Endothelial cell (in vitro differentiated cells): Measurements from ENCODE around the gene TP53I13. TPM values are rescaled to one million over a fixed set of nuclear protein-coding genes. Genes with fewer than 3 reads are reported as not detected.

Experiments used
- DNase-seq: peaks from one replicate; pipeline ENCODE4 v3.0.0; 2021; ENCODE audit warnings: low spot score
- H3K27ac Mint-ChIP-seq: one replicate; pipeline ENCODE4 v1.8.0; 2021; ENCODE audit warnings: mixed read lengths, inconsistent platforms; ENCODE audit not compliant: unreplicated experiment
- H3K27me3 Mint-ChIP-seq: one replicate; pipeline ENCODE4 v1.8.0; 2021; ENCODE audit warnings: mild to moderate bottlenecking, moderate library complexity, mixed read lengths, inconsistent platforms; ENCODE audit not compliant: unreplicated experiment
- H3K36me3 Mint-ChIP-seq: one replicate; pipeline ENCODE4 v1.8.0; 2021; ENCODE audit warnings: mild to moderate bottlenecking, low read depth, mixed read lengths, inconsistent platforms; ENCODE audit not compliant: unreplicated experiment
- H3K4me1 Mint-ChIP-seq: one replicate; pipeline ENCODE4 v1.8.0; 2021; ENCODE audit warnings: mild to moderate bottlenecking, mixed read lengths, inconsistent platforms; ENCODE audit not compliant: unreplicated experiment
- H3K4me3 Mint-ChIP-seq: one replicate; pipeline ENCODE4 v1.8.0; 2021; ENCODE audit warnings: mild to moderate bottlenecking, mixed read lengths, inconsistent platforms; ENCODE audit not compliant: unreplicated experiment
- H3K9me3 Mint-ChIP-seq: one replicate; pipeline ENCODE4 v1.8.0; 2021; ENCODE audit warnings: mixed read lengths, inconsistent platforms; ENCODE audit not compliant: unreplicated experiment
- total RNA-seq: library from RNA; stranded (reverse); fragmentation: NEBNext Ultra II Directional; extraction: Animal tissue kit (Norgen Biotek cat#: 25700); gene quantifications from one replicate; pipeline ENCODE4 v1.2.1, GENCODE V29; 2021; ENCODE audit not compliant: unreplicated experiment
- TF ChIP-seq, protein P1 (sequence below): fragments of 200-600 bp; sonication (generic); IDR thresholded peaks from one replicate; pipeline ENCODE4 v1.5.0; 2021; ENCODE audit warnings: antibody characterized with exemption; ENCODE audit not compliant: unreplicated experiment

TP53I13 gene
- total RNA-seq, 1 donor from 2014 or later, result 15.7 TPM

DNA sequence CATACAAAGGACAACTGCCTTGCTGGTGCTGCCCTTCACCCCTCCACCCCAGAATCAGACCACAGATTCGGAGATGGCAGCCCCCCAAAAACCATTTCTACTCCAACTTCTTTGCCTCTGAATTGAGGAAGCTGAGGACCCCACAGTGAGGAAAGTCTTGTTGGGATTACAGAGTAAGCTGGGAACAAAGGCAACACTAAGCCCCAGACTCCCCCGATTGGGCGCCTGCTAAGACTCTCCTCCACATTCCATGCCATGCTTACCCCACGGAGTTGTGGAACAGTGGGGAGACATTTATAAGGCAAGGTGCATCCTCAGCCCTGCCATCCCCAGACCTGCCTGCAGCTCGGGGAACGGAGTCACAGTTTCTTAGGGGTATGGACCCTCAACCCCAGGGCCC lies 19.1 kb downstream of the TP53I13 start:
- peaks cover 9% of the 10 kb centered on the region for H3K36me3 Mint-ChIP-seq
- peaks cover 54% of the 10 kb centered on the region for H3K4me1 Mint-ChIP-seq
- peak overlapping the region; percentile 94 for H3K4me3 Mint-ChIP-seq
- H3K27ac Mint-ChIP-seq, result peak overlapping the region; percentile 42
- H3K27me3 Mint-ChIP-seq, result peaks cover 22% of the 10 kb centered on the region
- H3K9me3 Mint-ChIP-seq, result no peaks in the 10 kb centered on the region
- TF ChIP-seq, protein P1, sequence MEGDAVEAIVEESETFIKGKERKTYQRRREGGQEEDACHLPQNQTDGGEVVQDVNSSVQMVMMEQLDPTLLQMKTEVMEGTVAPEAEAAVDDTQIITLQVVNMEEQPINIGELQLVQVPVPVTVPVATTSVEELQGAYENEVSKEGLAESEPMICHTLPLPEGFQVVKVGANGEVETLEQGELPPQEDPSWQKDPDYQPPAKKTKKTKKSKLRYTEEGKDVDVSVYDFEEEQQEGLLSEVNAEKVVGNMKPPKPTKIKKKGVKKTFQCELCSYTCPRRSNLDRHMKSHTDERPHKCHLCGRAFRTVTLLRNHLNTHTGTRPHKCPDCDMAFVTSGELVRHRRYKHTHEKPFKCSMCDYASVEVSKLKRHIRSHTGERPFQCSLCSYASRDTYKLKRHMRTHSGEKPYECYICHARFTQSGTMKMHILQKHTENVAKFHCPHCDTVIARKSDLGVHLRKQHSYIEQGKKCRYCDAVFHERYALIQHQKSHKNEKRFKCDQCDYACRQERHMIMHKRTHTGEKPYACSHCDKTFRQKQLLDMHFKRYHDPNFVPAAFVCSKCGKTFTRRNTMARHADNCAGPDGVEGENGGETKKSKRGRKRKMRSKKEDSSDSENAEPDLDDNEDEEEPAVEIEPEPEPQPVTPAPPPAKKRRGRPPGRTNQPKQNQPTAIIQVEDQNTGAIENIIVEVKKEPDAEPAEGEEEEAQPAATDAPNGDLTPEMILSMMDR, result no peak
- DNase-seq, result no peak

DNA sequence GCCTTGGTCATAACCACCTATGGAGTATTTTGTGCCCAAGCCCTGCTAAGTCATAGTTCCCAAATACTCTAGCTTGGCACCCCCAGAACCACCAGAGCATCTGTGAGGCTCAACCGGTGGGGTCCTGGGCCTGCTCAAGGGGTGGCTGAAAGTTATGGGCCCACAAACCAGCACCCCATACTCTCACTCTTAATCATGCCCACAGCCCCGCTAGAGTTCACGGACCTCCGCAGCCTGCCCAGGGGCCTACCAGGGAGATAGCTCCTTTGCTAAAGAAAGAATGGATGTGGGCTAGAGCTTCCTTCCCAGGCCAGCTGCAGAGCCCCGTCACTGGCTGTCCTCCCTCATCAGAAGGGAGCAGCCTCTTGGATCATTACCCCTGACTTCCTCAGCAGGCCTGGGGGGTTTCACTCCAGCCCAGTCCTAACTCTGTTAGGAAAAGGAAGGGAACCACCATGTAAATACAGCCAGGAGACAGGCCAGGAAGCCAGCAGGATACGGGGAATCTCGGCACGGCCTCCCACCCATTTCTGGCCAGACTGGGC lies 19.6 kb downstream of the TP53I13 start:
- Mint-ChIP-seq H3K4me1 (peaks cover 54% of the 10 kb centered on the region), H3K27ac (peak overlapping the region; percentile 85), H3K9me3 (no peaks in the 10 kb centered on the region)

DNA sequence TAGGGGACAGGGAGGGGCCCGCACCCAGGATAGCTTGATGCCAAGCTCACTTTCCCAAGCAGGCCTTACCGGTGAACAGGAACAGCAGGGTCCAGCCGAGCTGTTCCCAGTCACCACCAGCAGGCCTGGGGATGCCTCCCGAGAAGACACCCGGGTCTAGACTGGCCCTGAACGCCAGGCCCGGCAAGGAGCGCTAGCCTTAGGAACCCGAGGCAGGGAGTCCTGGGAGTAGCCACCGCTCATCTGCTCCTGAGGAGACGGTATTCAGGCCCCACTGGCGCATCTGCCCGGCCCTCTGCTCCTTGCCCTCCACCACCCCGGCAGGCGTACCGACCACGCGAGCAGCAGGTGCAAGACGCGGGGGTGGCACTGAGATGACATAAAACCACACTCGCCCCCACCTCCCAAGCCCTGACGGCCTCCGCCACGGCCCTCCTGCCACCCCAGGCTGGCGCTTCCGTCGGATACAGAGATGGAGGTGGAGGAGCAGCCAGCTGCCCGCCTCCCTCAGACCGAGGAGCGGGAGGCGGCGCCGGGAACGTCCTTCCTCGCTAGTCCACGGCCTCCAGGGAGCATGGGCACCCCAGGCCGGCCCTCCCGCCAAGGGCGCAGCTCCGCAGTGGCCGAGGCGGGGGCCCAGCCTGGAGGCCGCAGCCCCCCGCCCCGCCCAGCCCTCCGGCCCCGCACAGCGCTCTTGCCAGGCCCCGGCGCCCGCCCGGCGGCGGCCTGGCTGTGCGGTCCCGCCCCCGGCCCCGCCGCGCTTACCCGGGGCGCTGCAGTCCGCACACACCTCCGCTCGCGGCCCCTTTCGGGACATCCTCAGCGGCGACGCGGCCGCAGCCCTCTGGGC lies 20.3 kb downstream of the TP53I13 start:
- Mint-ChIP-seq H3K27ac (peak overlapping the region; percentile 42), H3K4me1 (peaks cover 51% of the 10 kb centered on the region), H3K4me3 (peak overlapping the region; percentile 94), H3K36me3 (peaks cover 9% of the 10 kb centered on the region), H3K9me3 (no peaks in the 10 kb centered on the region), H3K27me3 (peaks cover 22% of the 10 kb centered on the region)
- DNase-seq, result peak; percentile 51
- TF ChIP-seq, protein P1, result no peak

More for the DNA sequence above, 19.6 kb downstream of the TP53I13 start:
- TF ChIP-seq, protein P1, result no peak
- Mint-ChIP-seq H3K36me3 (peaks cover 9% of the 10 kb centered on the region), H3K4me3 (peak overlapping the region; percentile 94), H3K27me3 (peaks cover 22% of the 10 kb centered on the region)
- DNase-seq, result no peak

DNA sequence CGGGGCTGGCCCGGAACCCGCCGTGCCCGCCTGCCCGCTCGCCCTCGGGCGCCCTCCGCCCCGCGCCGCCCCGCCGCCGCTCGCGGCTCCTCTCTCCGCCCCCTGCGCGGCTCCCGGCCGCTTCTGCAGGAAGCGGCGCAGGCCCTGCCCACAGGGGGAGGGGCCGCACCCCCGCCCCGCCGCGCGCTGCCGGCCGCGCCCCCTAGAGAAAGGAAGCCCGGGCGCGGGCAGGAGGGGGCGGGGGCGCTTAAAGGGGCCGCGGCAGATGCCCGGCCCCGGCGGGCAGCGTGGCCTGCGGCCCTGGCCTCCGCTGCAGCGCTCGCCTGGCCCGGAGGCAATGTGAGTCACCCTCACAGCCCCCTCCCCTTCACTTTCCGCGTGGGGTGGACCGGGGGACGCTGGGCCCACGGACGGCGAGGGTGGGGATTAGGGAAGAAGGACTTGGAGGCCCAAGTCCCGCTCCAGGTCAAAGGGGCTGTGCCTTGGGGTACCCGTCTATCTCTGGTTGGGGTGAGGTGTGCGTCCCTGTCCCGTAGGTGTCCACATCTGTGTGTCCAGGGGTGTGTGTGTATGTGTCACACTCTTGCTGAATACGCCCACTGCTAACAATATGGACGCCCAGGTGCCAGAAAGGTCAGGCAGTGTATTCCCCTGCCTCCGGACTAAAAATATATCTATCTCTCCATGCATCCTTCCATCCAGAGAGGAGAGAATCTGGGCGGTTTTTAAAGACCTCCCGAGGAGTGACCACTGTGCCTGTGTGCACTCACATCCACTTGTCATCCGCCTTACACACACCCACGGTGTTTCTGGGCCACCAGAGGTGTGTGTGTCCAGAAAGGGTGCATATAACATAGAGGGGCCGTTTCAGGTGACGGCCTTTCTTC lies 21.3 kb downstream of the TP53I13 start, which contains the start of gene GIT1:
Gene GIT1, minus strand, starts transcription at position 125 of the 887 bp plus-strand sequence. CDS start 270 bp downstream, outside the sequence.
- H3K36me3 Mint-ChIP-seq, result peaks cover 9% of the 10 kb centered on the region
- peak within 1 kb of the TSS; percentile 42 for H3K27ac Mint-ChIP-seq
- no peaks in the 10 kb centered on the region for H3K9me3 Mint-ChIP-seq
- peak within 1 kb of the TSS; percentile 94 for H3K4me3 Mint-ChIP-seq
- peak; percentile 86 for DNase-seq
- TF ChIP-seq, protein P1, result no peak
- H3K27me3 Mint-ChIP-seq, result peaks cover 28% of the 10 kb centered on the region
- H3K4me1 Mint-ChIP-seq, result peaks cover 42% of the 10 kb centered on the region
